Measurements from ENCODE around the gene NR3C2. TPM values are rescaled to one million over a fixed set of nuclear protein-coding genes. Genes with fewer than 3 reads are reported as not detected.

The NR3C2 gene
- total RNA-seq, 1 experiment from 2014 or later = 0.96 TPM

DNA sequence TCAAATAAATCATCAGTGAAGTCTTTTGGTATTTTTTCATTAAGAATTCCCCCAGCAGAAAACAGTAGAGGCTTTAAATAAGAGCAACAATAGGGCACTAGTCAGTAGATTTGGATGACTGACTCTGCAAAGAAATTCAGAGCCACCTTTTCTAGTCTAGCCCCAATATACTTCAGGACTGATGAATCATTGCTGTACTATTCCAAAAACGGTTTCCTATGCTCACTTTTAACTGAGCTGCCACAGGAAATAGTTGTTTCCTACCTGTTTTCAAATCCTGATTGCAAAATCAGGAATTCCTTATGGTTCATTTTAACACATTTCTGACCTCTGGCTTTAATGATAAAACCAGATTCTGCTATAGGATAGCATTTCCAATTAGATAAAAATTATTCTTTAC, 171.6 kb downstream of the NR3C2 start:
- intact Hi-C loops (cut with micrococcal nuclease; ENCODE audit: unreplicated experiment) = no loop called here
- no peak for TF ChIP-seq EZH2 (IDR thresholded peaks at IDR 0.05; ENCODE audit: low read depth)
- TF ChIP-seq, protein P1, sequence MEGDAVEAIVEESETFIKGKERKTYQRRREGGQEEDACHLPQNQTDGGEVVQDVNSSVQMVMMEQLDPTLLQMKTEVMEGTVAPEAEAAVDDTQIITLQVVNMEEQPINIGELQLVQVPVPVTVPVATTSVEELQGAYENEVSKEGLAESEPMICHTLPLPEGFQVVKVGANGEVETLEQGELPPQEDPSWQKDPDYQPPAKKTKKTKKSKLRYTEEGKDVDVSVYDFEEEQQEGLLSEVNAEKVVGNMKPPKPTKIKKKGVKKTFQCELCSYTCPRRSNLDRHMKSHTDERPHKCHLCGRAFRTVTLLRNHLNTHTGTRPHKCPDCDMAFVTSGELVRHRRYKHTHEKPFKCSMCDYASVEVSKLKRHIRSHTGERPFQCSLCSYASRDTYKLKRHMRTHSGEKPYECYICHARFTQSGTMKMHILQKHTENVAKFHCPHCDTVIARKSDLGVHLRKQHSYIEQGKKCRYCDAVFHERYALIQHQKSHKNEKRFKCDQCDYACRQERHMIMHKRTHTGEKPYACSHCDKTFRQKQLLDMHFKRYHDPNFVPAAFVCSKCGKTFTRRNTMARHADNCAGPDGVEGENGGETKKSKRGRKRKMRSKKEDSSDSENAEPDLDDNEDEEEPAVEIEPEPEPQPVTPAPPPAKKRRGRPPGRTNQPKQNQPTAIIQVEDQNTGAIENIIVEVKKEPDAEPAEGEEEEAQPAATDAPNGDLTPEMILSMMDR (conservative IDR thresholded peaks at IDR 0.05) = no peak

DNA sequence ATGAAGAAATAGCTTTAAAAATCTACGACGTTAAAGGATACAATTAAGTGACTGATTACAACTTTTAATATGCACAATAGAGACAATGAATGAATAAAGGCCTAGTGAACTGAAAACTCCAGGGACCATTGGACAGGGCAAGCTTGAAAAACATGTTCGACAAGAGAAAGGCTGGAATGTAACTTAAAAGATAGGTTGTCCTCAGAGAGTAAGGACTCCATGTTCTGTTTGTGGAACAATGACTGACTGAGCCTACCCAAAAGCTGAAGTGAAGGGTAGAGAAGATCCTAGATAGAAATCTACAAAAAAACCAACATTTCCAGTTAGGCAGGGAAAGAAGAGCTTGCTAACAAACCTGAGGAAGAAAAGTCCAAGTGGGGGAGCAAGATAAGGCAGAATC, 173.4 kb downstream of the NR3C2 start:
- no peaks in the 10 kb centered on the region for H3K36me3 ChIP-seq (ENCODE audit: low read depth)
- H2AFZ ChIP-seq = no peak overlapping the region
- H3K27ac ChIP-seq = no peak overlapping the region
- TF ChIP-seq, protein P1 (conservative IDR thresholded peaks at IDR 0.05) = no peak
- TF ChIP-seq EZH2 (IDR thresholded peaks at IDR 0.05; ENCODE audit: low read depth) = no peak
- H3K4me3 ChIP-seq = no peak overlapping the region
- DNase-seq = no peak
- ChIA-PET POLR2A (ENCODE audit: unreplicated experiment) (interaction anchor here (0.7 kb wide), 1 partner anchor 213 kb away, joined by 3 read pairs; no protein-coding TSS in a partner anchor), CTCF (no interaction called here)
- no peaks in the 10 kb centered on the region for H3K27me3 ChIP-seq (ENCODE audit: insufficient read depth, low read depth)
- BruUV-seq (replicated peaks) = no TSS peak
- H3K9me3 ChIP-seq (ENCODE audit: insufficient read depth, low read depth) = no peaks in the 10 kb centered on the region
- intact Hi-C loops (cut with micrococcal nuclease; ENCODE audit: unreplicated experiment) = no loop called here
- no peaks in the 10 kb centered on the region for H3F3A ChIP-seq (ENCODE audit: insufficient read depth, low read depth)
- no peaks in the 10 kb centered on the region for H3K9me2 ChIP-seq (ENCODE audit: insufficient read depth)
- H3K79me2 ChIP-seq (ENCODE audit: low read depth) = no peaks in the 10 kb centered on the region
- H4K20me1 ChIP-seq (ENCODE audit: insufficient read depth) = no peaks in the 10 kb centered on the region
- no peak overlapping the region for H3K4me2 ChIP-seq
- no peaks in the 10 kb centered on the region for H3K4me1 ChIP-seq (replicated peaks; ENCODE audit: insufficient read depth)

More for the DNA sequence above, 171.6 kb downstream of the NR3C2 start:
- POLR2A ChIA-PET (ENCODE audit: unreplicated experiment) = no interaction called here
- H3K4me3 ChIP-seq = no peak overlapping the region
- BruUV-seq (replicated peaks) = no TSS peak
- no peak for DNase-seq
- no peaks in the 10 kb centered on the region for H3K79me2 ChIP-seq (ENCODE audit: low read depth)
- CTCF ChIA-PET = no interaction called here
- no peaks in the 10 kb centered on the region for H3K9me2 ChIP-seq (ENCODE audit: insufficient read depth)
- H3K27me3 ChIP-seq (ENCODE audit: insufficient read depth, low read depth) = no peaks in the 10 kb centered on the region
- no peak overlapping the region for H3K27ac ChIP-seq
- no peak overlapping the region for H3K4me2 ChIP-seq
- no peaks in the 10 kb centered on the region for H3F3A ChIP-seq (ENCODE audit: insufficient read depth, low read depth)
- H3K4me1 ChIP-seq (replicated peaks; ENCODE audit: insufficient read depth) = no peaks in the 10 kb centered on the region
- no peaks in the 10 kb centered on the region for H4K20me1 ChIP-seq (ENCODE audit: insufficient read depth)
- no peak overlapping the region for H2AFZ ChIP-seq
- no peaks in the 10 kb centered on the region for H3K36me3 ChIP-seq (ENCODE audit: low read depth)
- no peaks in the 10 kb centered on the region for H3K9me3 ChIP-seq (ENCODE audit: insufficient read depth, low read depth)

DNA sequence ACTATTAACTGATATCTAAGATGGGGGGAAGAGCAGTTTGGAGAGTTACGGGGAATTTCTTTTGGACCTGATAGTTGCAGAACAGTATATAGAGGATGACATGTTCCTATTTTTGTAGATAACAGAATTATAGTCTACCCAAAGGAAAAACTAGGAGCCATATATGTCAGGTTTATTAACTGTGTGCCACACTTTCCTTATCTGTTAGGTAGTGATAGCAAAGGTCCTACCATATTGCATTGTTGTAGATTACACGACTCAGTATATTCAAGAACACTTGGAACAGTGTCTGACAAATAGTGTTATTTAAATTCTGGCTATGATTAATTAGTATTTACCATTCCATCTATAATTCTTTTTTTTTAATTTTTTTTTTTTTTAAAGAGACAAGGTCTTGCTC, 175.3 kb downstream of the NR3C2 start:
- Histone ChIP-seq H3K4me2 (no peak overlapping the region), H3F3A (ENCODE audit: insufficient read depth, low read depth) (no peaks in the 10 kb centered on the region), H3K9me3 (ENCODE audit: insufficient read depth, low read depth) (no peaks in the 10 kb centered on the region), H3K36me3 (ENCODE audit: low read depth) (no peaks in the 10 kb centered on the region), H4K20me1 (ENCODE audit: insufficient read depth) (no peaks in the 10 kb centered on the region), H3K4me3 (no peak overlapping the region), H3K27ac (no peak overlapping the region), H3K79me2 (ENCODE audit: low read depth) (no peaks in the 10 kb centered on the region), H3K27me3 (ENCODE audit: insufficient read depth, low read depth) (no peaks in the 10 kb centered on the region), H3K9me2 (ENCODE audit: insufficient read depth) (no peaks in the 10 kb centered on the region), H3K4me1 (replicated peaks; ENCODE audit: insufficient read depth) (no peaks in the 10 kb centered on the region), H2AFZ (no peak overlapping the region)
- no TSS peak for BruUV-seq (replicated peaks)
- no peak for TF ChIP-seq EZH2 (IDR thresholded peaks at IDR 0.05; ENCODE audit: low read depth)
- TF ChIP-seq, protein P1 (conservative IDR thresholded peaks at IDR 0.05) = no peak
- CTCF ChIA-PET = no interaction called here
- intact Hi-C loops (cut with micrococcal nuclease; ENCODE audit: unreplicated experiment) = no loop called here
- POLR2A ChIA-PET (ENCODE audit: unreplicated experiment) = no interaction called here
- no peak for DNase-seq

Data from PC-9 (cell line).